GM03348 (cell line): ENCODE results near the gene NAA10.

Source experiments
- DNase-seq: peaks from one replicate; pipeline ENCODE4 v3.0.0; 2012; ENCODE audit warnings: low spot score

The NAA10 gene

DNA sequence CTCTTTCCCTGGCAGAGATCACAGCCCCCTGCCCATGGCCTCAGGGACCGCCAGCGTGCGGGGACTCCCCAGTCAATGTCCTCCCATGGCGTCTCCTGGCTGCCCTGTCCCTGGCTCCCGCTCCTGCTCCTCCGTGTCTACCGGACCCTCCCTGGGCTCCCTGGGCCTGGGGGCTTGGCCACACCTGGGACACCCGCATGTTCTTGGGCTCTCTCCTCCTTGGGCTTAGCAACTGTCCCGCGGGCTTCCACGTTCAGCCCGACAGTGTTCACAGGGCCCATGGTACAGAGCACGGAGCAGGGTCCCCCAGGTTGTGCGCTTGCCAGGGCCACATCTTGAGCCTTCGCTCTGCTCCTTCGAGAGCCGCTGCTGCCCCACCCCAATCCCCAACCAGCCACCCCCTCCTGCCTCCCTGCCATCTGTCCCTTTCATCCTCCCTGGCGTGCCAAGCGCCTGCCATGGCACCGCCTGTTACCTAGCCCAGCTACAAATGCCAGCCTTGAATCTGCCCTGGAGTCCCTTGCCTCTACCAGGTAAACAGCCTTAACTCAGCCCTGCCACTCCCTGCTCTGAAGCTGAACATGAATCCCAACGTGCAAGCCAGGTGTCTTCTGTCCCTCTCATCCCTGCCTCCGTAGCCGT is 26.5 kb downstream of the NAA10 start:
- DNase-seq = no peak

- DNase-seq = no peak
These were observed 27.4 kb downstream of the NAA10 start for GRCh38 chrX:153907456-153907855.

DNA sequence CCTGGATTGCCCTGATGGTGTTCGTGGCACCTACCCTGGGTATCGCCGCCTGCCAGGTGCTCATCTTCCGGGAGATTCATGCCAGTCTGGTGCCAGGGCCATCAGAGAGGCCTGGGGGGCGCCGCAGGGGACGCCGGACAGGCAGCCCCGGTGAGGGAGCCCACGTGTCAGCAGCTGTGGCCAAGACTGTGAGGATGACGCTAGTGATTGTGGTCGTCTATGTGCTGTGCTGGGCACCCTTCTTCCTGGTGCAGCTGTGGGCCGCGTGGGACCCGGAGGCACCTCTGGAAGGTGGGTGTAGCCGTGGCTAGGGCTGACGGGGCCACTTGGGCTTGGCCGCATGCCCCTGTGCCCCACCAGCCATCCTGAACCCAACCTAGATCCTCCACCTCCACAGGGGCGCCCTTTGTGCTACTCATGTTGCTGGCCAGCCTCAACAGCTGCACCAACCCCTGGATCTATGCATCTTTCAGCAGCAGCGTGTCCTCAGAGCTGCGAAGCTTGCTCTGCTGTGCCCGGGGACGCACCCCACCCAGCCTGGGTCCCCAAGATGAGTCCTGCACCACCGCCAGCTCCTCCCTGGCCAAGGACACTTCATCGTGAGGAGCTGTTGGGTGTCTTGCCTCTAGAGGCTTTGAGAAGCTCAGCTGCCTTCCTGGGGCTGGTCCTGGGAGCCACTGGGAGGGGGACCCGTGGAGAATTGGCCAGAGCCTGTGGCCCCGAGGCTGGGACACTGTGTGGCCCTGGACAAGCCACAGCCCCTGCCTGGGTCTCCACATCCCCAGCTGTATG is 28.5 kb downstream of the NAA10 start:
- no peak for DNase-seq

DNA sequence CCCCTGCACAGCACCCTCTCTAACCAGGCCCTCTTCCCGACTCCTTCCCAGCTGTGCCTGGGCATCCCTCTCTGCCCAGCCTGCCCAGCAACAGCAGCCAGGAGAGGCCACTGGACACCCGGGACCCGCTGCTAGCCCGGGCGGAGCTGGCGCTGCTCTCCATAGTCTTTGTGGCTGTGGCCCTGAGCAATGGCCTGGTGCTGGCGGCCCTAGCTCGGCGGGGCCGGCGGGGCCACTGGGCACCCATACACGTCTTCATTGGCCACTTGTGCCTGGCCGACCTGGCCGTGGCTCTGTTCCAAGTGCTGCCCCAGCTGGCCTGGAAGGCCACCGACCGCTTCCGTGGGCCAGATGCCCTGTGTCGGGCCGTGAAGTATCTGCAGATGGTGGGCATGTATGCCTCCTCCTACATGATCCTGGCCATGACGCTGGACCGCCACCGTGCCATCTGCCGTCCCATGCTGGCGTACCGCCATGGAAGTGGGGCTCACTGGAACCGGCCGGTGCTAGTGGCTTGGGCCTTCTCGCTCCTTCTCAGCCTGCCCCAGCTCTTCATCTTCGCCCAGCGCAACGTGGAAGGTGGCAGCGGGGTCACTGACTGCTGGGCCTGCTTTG is 29.2 kb downstream of the NAA10 start:
- no peak for DNase-seq

DNA sequence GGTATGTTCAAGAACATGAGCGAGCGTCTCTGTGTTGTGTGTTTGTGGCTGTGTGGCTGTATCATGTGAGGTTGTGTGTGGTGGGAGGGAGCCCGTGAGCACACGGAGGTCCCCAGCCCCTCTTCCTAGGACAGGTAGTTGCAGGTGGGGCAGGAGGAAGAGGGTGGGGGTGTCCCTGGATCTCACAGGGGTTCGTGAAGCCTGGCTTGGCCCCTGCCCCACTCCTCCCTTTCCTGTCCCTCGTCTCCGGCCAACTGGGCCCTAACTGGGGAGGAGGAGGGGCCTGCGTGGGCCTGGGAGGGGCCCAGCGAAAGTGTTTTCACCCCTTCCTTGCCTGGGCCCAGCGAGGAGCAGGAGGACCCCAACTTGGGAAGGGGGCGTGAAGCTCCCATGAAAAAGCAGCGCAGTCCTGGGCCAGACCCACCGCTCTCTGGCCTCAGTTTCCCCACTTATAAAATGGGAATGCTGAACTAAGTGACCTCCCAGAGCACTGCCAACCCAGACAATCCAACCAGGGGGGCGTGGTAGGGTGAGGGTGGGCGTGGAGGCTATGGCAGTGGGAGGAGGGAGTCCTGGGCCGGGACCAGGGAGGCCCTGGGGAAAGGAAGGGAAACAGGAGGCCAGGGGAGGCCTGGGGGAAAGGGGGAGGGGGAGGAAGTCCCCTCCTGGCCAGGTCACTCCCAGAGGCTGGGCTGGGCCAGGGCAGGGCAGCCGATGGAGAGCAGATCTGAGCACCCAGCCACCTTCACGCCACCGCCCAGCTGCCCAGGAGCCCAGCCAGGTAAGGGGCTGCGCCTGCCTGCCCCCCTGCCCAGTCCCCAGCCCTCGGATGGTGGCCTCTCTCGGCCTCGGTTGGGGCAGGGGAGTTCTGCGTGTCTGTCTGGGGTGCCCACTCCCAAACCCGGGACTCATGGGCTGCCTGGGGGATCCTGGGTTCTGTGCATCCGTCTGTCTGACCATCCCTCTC is 30.6 kb downstream of the NAA10 start, which contains the start of gene AVPR2:
AVPR2 (plus strand) TSS at position 683 of the 967 bp plus-strand sequence. CDS start 473 bp downstream, outside the sequence.
- no peak for DNase-seq

DNA sequence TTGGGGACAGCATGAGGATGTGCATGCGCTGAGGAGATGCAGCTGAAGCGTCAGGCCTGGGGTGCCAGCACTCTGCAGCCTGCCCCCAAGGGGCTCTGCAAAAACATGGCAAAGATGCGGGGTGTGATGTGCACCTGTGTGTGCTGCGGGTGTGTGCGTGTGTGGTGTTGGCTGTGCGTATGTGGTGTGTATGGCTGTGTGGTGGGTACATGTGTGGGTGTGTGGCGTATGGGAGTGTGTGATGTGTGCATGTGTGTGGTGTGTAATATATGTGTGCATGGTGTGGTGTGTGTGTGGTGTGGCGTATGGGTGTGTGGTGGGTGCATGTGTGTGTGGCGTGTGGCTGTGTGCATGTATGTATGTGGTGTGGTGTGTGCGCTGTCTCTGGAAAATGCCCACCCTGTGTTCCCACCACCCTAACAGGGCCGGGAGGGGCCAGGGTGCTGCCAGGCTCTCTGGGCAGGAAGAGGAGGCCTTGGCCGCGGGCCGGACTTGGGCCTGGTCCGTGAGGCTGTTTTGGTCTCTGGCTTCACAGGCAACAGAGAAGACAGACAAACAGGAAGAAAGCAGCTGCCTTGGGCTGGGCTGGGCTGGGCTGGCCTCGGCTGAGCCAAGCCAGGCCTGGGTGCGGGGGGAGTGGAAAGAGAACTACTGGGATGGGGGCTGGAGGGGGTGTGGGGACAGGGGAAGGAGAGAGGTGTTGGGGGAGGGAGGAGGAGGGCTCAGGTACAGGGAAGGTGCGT is 31.4 kb downstream of the NAA10 start:
- DNase-seq = no peak

DNA sequence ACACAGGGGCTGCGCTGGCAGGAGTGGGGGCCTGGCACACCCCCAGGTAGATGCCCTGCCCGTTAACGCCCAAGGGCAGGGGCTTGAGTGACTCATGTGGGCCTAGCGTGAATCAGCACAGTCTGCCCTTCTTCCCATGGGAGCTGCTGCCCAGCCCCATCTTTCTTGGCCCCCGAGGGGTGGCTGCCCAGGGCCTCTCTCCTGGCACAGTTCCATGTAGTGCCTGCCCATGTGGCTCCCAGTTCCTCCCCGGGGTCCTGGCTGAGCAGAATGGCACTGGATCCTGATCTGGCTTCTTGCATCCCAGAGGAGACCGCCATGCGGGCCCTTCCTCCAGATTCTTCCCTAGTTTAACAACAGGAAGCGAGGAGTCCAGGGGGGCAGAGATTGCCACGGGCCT is 32.5 kb downstream of the NAA10 start:
- no peak for DNase-seq

- no peak for DNase-seq
These were observed 33.1 kb downstream of the NAA10 start for GRCh38 chrX:153901753-153902140.

GRCh38 chrX:153900831-153901752 is 33.7 kb downstream of the NAA10 start:
- DNase-seq = peak; percentile 87

DNA sequence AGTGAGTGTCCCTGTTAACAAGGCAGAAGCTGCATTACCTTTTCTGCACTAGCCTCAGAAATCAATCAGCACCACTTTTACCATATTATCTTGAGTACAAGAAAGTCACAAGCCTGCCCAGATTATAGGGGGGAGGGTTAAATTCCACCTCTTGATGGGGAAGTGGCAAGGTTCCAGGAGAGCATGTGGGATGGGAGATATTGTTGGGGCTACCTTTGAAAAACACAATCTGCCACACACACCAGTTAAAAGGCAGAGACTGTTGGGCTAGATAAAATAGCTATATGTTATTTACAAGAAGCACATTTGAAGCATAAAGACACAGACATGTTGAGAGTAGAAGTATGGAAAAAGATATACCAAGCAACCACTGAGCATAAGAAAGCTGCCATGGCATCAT is 36.9 kb downstream of the NAA10 start:
- DNase-seq = no peak

DNA sequence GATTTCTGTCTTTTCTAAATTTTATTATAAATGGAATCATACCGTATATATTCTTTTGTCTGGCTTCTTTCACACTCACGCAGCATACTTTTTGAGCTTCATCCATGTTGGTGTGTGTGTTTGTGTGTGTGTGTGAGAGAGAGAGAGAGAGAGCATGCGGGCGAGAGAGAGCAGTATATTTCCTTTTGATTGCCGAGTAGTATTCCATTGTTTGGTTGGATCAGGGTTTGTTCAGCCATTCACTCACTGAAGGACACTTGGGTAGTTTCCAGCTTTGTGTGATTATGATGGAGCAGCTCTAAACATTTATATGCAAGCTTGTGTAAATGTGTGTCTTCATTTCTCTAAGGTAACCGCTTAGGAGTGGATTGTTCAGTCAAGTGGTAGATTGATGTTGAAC is 45.7 kb downstream of the NAA10 start:
- no peak for DNase-seq

DNA sequence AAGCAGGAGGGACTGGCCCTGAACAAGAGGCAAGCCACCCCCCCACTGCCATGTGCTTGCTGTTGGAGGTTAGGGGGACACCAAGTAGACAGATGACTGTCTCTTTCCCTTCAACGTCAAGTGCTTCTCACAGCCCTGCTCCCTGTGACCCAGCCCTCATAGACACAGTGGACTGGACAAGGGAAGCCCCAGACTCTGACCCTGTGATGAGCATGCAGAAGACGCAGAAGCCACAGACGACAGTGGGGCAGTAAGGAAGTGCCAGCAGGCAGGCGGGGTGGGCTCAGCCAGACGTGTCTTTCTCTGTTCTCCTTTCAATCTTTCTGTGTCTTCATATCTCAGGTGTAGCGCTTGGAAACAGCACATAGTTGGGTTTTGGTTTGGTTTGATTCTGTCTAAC is 46.5 kb downstream of the NAA10 start:
- DNase-seq = no peak

DNA sequence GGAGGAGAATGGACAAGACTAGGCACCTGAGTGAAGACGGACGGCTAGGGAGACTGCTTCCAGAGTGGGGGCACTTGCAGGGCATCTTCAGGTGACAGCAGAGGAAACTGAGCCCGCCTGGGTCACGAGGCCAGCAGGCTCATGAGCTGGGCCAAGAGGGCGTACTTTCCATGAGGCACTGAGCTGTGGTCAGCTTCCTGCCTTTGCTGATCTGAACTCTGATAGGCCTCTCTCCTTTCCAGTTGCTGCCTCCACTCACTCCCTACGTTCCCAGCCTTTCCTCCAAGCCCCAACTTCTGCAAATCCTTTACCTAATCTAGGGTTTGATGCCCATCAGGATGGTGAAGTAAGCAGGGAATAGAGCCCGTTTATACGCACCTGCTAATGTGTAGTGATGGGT is 47.5 kb downstream of the NAA10 start:
- DNase-seq = no peak

- DNase-seq = no peak
These were observed 47.9 kb downstream of the NAA10 start for GRCh38 chrX:153886915-153887314.

DNA sequence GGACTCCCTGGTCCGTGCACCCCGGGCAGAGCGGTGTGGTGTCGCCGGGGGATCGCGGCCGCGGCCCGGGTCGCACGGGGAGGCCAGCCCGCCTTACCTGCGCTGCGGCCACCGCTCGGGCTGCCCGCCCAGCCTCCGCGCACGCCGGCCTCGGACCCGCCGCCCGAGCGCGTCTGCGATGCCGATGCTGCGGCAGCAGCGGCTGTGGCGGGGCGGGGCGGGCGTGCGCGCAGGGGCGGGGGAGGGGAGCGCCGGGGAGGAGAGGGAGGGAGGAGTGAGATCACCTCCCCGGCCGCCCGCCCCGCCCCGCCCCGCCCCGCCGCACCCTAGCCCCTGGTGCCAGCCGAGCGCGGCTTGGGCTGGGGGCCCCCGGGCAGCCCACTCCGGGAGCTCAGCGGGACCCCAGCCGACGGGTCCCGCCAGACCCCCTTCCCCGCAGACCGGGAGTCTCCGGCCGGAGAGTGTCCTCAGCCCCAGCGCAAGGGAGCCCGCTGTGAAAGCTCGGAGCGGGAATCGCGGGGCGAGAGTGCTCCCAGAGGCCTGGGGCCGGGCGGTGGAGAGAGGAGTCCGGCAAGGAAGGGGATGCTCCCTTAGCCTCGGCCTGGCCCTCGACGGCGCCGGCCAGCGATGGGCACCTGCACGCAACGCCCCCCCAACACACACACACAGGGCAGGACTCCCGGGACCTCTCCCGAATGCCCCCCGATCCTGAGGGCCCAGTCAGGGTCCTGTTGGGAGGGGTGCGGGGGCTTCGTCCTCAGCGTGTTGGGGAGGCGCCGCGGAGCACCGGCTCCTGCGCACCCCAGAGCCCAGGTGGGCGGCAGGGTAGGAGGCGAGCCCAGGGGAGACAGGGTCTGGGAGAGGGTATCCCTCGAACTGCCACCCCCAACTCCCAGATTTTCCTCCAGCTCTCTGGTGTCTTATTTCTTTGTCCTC is 48.6 kb downstream of the NAA10 start, which contains the start of gene L1CAM:
L1CAM (minus strand) TSS at position 206 of the 936 bp plus-strand sequence. CDS start 10,337 bp downstream, outside the sequence.
- peak; percentile 32 for DNase-seq

- no peak for DNase-seq
These were observed 49.5 kb downstream of the NAA10 start for GRCh38 chrX:153885208-153885787.

DNA sequence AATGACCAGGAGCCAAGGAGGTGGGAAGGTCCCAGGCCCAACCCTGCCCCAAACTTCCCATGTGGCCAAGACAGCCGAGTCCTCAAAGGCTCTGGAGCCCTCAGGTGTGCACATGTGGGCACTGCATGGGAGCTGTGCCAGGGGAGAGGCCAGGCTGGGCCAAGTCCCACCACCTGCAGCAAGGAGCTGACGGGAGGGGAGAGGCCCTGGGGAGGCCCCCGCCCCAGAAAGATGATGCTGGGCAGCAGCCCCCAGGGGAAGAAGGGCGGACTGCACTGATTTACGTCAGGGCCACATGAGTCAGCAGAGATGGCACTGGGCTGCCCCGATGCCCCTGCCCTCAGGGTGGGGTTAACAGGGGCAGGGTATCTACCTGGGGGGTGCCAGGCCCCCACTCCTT is 50.2 kb downstream of the NAA10 start:
- no peak for DNase-seq

GRCh38 chrX:153884136-153884535 is 50.7 kb downstream of the NAA10 start:
- DNase-seq = no peak
